GM21619 (cell line): ENCODE measurements around the gene NR2F2.

Experiments used
- ATAC-seq: cut with Tn5 transposase; IDR thresholded peaks from one replicate; pipeline ENCODE4 v1.9.1; 2021; ENCODE audit not compliant: unreplicated experiment

NR2F2 gene

DNA sequence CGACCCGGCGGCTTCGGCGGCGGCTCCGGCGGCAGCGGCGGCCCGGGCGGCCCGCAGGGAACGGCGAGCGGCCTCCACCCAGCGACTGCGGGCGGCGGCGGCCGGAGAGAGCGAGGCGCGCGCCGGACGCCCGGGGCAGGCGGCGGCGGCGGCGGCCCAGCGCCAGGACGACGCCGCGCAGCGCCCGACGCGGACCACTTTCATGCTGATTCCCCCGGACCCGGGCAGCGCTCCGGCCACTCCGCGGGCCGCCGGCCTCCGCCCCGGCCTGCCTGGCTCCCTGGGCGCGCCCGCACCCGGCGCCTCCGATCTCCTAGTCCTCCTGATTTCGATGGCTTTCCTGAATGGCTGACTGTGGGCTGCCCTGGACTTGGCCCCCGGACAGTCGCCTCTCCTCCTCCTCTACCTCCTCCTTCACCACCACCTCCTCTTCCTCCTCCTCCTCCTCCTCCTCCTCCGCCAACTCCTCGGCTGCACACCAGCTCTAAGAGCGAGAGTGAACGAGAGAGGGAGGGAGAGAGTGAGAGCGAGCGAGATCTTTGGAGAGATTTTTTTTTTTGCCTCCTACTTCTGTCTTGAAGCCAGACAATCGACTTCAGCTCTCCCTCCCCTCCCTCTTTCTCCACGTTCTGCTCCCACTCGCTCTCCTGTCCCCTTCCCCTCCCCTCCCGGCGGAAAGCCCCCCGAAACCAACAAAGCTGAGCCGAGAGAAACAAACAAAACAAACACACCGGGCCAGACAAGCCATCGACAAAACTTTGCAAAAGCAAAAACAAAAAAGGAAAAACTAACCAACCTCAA, 844 bp downstream of the NR2F2 start:
- ATAC-seq = no peak

DNA sequence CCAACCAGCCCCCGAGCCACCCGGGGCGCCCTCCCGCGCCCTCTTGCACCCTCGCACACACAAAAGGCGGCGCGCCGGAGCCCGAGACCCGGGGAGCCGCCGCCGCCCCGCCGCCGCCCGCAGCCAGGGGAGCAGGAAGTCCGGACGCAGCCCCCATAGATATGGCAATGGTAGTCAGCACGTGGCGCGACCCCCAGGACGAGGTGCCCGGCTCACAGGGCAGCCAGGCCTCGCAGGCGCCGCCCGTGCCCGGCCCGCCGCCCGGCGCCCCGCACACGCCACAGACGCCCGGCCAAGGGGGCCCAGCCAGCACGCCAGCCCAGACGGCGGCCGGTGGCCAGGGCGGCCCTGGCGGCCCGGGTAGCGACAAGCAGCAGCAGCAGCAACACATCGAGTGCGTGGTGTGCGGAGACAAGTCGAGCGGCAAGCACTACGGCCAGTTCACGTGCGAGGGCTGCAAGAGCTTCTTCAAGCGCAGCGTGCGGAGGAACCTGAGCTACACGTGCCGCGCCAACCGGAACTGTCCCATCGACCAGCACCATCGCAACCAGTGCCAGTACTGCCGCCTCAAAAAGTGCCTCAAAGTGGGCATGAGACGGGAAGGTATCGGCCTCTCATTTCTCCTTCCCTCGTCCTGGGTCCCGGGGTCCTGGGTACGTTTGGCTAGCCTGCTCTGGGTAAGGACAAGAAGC, 1.6 kb downstream of the NR2F2 start:
- no peak for ATAC-seq

DNA sequence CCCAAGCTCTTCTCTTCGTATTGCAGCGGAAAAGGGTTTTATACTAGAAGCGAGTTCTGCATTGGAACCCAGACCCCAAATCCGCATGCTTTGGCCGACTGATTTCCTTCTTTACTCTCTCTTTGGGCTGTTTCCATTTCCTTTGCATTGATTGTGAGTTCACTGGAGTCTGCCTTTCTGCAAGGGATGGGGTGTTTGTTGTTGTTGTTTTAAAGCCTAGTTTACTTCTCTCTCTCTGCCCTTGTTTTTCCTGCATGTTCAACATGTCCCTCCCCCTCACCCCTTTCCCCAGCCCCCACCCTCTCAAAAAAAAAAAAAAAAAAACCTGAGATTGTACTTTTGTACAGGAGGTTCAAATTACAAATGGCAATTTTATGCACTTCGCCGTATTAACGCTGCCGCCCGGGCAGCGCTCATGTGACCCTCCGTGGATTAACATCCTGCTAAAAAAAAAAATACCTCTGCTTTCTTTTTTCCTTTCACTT, 2.2 kb downstream of the NR2F2 start:
- no peak for ATAC-seq

DNA sequence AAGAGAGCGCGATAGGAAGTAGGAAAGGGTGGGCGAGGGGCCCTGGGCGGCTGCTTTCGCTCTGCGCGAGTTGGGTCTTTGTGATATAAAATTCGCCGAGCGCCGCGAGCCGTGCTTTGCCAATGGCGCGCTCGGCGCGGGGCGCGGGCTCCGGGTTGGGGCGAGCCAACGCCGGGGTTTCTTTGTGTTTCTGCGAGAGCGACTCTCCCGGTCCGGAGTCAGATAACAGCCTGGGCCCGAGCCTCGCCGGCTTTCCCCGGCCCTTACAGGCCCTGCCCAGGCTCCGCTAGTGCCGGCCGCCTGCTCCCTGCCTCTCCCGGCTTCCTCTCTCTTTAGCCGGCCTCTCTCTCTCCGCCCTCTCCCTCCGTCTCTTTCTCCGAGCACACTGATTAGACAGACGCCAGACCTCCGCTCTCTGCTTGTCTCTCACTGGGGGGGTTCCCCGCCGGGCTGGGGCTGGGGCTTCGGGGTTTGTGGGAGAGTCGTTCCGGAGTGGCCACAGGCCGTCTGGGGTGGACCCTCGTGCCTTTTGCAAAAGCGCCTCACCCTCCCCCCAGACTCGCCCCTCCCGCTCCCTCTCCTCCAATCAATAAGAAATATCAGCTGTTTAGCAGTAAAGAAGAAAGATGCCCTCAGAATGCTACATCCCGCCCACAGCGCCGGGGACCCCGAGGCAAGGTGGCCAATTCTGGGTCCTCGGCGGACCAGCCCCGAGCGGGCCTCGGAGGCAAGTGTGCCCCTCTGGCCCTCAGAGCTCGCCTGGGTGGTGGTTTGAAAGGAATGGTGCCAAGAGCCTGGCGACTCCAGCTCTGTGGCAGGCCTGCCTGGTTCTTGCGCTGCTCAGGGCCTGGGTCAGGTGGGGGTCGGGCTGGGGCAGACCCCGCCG, 2.9 kb downstream of the NR2F2 start:
- ATAC-seq = no peak

DNA sequence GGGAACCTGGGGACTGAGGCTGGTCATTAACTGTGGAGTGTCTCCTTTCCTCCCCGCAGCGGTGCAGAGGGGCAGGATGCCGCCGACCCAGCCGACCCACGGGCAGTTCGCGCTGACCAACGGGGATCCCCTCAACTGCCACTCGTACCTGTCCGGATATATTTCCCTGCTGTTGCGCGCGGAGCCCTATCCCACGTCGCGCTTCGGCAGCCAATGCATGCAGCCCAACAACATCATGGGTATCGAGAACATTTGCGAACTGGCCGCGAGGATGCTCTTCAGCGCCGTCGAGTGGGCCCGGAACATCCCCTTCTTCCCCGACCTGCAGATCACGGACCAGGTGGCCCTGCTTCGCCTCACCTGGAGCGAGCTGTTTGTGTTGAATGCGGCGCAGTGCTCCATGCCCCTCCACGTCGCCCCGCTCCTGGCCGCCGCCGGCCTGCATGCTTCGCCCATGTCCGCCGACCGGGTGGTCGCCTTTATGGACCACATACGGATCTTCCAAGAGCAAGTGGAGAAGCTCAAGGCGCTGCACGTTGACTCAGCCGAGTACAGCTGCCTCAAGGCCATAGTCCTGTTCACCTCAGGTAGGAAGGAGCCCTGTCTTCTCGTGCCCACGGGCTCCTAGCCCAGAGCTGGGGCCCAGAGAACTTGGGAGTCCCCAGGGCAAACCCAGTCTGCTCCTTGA, 3.7 kb downstream of the NR2F2 start:
- ATAC-seq = no peak

DNA sequence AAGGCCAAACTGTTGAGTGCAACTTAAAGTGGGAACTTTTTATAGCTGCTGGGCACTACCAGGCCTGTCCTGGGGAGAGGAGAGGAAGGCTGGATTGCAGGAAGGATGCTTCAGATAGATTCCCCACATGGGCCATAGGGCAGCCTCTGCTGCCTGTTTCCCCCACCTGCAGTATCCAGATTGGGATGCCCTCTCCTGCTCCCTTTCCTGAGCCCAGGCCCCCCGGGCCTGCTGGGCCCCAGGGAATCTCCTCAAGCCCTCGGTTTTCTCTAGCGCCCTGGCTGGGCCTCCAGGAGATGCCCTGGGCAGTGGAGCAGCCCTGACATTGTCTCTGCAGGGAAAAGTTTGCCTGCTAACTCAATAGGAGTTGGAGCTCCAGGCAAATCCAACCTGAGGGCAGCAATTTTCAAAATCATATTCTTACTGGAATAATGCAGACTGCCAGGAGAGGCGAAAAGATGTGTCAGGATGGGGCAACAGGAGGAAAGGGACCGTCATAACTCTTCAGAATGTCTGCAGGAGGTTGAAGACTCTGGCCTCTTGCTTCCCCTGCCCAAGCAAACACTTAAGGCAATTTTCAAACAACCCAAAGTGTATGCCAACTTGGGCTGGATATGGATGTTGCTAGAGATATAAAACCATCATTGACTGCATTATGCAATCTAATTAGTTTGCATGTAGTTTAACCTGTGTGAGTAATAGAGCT, 4.4 kb downstream of the NR2F2 start:
- ATAC-seq = no peak

DNA sequence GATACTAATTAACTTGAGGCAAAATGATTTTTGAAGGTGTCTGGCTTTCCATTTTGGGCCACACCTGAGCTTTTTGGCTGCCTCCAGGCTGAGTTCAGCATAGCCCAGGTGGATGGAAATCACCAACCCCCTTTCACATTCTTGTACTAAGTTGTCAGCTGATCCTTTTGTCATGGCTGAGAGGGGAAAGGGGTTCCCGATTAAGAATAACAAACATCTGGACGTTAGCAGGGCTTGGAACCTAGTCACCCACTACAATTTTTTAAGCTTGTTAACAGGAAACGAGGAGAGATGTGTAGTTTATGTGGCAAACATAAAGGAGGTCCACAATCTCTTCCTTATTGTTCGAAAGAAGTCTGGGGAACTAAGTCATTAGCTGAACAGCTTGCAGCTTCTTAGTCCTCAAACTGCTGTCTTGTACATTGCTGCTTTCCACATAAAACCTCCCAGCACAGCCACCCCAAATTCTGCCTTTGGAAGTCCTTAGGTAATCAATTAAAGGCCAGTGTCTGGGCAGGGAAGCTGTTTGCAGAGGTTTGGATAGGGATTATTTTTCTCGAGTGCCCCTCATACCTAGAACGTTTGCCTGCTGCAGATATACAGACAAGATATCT, 5.0 kb downstream of the NR2F2 start:
- no peak for ATAC-seq

DNA sequence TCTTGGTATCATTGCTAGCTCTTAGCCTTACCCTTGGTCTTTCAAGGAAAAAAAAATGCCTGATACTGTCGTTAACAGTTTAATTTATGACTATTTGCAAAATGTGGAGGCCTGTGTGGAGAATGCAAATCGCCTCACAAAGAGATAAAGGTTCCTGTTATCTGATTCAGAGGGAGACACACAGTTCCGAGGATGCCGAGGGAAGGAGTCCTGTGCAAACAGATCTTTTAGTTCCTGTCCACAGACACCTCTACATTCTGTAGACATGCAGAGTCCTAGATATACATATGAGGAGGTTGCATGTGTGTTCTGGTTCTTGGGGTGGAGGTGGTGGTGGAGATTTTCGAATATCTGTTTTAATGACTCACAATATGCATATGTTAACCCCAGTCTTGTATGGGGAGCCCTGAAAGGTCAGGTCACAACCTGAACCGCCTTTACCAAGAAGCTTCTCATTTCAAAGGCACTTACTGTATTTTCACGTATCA, 5.7 kb downstream of the NR2F2 start:
- ATAC-seq = no peak

DNA sequence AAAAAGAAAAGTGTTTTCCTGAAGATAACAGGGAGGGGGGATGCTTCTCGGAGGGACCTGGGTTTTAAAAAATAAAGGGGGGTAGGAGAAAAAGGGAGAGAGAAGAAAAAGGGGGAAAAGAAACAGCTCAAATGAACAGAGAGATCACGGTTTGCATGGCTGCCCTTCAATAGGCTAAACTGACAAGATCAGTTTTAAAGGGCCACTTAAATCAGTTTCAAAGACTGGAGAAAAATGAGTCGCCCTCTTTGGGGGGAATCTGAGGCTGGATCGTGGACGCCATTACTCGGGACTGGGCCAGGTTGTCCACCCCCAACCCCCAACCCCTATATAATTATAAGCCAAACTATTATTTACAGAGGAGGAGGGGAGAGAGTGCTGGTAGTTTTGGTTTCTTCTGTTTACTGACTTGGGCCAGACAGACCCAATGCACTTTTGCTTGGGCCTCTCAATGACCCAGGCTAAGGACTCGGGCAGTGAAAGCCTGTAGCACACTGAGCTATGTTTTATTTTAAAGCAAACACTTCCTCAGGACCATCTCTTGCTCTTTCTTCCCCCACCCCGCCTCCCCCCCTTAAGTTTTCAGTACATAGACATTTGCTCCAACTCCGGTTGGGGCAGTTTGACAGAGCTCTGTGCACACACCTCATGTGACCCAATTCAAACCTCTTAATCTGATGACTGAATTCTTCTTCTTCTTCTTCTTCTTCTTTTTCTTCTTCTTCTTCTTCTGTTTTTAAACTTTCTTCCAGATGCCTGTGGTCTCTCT, 6.3 kb downstream of the NR2F2 start:
- ATAC-seq = no peak

DNA sequence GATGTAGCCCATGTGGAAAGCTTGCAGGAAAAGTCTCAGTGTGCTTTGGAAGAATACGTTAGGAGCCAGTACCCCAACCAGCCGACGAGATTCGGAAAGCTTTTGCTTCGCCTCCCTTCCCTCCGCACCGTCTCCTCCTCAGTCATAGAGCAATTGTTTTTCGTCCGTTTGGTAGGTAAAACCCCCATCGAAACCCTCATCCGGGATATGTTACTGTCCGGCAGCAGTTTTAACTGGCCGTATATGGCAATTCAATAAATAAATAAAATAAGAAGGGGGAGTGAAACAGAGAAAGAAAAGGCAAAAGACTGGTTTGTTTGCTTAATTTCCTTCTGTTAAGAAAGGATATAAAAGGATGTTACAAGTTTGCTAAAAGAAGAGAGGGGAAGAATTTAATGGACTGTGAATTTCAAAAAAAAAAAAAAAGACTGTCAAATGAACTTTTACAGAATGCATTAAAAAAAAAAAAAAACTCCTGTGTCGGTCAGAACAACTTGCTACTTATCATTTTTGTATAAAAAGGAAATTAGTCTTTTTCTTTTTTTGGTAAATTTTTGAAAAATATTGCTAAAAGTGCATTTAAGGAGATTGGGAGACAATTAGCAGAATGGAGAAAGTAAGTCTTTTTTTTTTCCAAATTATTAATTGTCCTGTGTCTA, 7.0 kb downstream of the NR2F2 start:
- ATAC-seq = no peak

DNA sequence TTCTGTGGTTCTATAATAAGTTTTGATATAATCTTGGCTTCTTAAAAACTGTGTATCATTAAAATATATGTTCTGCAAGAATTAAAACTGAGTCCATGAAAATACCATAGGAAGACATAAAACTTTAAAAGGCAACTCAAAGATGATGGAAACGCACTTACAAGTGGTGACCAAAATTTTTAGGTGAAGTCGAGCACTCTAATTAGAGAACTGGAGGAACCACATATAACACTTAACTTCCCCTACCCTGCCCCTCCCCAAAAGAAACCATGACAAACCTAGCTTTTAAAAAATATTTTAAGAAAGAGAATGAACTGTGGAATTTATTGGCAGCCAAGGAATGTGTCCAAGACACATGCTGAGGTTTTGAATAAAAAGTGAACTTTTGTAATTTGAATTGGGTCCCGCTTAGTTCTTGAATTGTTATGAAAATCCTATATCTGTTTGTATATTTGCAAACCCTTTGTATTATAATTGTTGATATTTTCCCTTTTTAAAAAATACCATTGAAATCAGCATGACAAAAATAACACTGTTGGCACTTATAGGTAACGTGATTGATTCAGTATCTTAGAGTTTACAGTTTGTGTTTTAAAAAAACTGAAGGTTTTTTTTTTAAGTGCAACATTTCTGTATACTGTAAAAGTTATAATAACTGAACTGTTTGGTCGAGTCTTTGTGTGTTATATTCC, 7.7 kb downstream of the NR2F2 start:
- ATAC-seq = no peak

DNA sequence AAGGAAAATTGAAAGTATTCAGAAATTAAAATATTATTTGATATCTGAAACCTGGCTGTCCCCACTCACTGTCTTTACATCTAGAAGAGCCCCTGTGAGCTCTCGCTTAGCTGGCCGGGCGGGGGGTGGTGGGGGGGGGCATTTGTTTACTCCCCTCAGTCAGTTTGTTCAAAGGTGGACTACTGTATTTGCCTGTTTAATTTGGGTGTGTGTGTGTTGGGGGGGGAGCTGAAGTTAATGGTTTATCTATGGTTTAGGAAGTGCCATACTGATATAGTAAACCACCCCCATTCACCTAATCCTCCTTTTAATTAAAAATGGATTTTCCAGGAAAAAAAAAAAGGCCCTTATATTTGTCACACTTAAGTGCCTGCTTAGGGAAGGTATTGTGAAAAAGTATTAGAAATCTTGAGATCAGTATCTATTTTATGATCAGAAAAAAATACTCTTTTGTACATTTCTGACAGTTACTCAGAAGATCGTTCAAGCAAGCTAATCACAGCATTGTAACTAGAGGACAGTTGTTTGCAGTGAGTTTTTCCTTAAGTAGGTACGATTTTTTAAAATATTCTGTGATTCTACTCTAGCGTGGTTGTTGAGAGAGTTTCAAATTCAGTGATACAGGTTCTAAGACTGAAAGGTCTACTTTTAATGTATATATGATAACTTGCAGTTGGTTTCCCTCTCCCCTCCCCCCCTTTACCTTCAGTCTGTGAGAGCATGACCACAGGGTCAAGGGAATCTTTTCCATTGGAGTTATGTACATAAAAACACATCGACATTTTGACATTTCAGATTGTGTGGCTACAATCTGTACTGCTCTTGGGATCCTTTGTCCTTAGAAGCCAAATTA, 8.5 kb downstream of the NR2F2 start:
- ATAC-seq = no peak

DNA sequence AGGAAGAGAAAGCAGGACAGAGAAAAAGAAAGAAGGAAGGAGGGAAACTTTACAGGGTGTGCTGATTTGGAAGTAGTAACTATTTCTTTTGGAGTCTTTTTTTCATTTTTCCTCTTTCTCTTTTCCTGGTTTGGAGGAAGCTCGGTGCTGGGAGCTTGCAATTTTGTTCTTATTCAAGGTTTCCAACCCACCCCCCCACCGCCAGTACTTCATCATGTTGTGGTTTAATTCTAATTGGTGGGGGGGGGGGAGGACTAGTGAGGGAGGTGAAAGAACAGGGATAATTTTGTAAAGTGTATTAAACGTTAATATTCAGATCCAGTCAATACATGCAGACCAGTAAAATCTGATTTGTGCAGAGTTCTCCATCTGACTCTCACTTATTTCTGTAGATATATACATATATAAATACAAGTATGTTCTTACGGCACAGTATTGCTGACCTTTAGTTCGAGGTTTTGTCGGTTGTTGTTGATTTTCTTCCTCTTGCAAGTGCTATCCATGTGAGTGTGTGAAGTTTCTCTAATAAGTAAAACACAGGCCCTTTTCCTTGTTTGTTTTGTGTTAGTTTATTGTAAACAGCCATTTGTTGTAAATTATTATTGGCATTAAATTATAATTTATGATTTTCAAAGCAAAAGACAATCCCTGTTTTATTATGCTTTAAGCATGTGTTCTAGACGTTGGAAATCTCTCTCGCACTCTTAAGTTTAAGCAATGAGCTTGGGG, 9.3 kb downstream of the NR2F2 start:
- ATAC-seq = no peak

DNA sequence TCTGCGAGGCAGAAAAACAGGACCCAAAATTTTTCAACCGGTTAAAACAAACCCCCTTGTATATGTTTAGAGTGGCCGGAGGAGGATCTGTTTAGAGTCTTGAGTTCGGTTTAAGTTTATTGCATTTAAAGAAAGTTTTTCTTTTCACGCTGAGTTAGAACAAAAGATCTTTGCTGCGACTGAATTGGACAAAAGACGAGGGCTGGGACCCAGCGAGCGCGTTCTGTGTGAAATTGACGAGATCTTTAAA, 9.8 kb downstream of the NR2F2 start:
- no peak for ATAC-seq

DNA sequence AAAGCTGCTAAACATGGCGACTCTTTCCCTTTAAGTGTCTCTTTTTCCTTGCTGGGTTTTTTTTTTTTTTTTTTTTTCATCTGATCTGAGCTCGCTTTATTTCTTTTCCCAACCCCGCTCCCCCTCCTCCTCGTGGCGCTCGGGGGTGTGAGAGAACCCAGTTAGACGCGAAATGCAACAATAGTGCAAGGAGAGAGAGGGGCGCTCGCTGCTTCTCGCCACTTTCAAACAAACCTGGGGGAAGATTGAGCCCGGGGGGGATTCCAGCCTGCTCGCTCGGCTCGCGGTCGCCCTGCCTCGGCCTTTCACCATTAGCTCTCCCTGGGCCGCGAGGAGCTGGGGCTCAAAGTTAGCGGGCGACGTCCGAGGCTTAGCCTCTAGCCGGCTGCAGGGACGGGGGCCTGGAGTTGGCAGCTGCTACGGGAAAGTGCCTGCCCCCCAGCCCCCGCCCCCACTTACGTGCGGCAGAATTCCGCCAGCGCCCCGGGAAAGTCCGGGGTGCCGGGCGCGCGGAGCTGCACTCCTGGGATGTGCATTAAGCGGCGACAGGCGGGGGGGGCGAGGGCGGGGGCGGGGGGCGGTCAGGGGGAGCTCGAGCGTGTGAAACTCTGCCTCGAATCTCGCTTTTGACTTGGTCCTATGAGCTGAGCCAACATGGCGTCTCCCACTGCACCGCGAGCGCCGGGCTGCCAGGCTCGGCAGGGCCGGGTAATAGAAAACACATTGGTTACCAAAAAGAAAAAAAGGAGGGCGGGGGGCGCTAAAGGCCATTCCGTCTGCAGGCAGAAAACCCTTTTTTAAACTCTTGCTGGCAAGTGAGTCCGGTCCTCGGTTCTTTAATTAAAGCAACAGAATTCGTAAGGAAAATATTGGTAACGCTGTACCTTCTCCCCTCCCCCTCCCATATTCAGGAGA, 10.4 kb downstream of the NR2F2 start:
- ATAC-seq = no peak
